HG03558 (cell line): Measurements from ENCODE around the gene DNAH6.

Experiments
- ATAC-seq: cut with Tn5 transposase; IDR thresholded peaks from one replicate; pipeline ENCODE4 v1.9.1; 2021; ENCODE audit warnings: moderate number of reproducible peaks; ENCODE audit not compliant: unreplicated experiment; ENCODE audit errors: extremely low read depth

DNAH6 gene

GRCh38 chr2:84686783-84687476, 170.6 kb downstream of the DNAH6 start:
- no peak for ATAC-seq

- no peak for ATAC-seq
Observed at GRCh38 chr2:84687498-84688149, 171.3 kb downstream of the DNAH6 start.

GRCh38 chr2:84690225-84690624, 173.9 kb downstream of the DNAH6 start:
- ATAC-seq, result no peak

DNA sequence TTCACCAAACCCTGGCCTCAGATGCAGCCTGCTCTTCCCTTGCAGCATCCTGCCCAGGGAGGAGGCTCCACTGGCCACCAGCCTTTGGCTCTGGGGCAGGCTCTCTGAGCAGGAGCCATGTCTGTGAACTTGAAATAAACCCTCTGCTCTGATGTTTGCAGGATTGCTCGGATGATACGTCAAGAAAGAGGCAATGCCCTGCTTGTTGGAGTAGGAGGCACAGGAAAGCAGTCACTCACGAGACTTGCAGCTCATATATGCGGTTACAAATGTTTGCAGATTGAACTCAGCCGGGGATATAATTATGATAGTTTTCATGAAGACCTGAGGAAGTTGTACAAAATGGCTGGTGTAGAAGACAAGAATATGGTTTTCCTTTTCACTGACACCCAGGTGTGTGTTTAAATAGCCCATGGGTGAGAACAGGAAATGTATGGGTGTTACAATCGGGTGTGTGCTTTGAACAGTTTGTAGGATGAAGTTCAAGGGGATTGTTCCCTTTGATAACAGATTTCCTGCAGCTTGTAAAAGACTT, 177.9 kb downstream of the DNAH6 start:
- no peak for ATAC-seq

DNA sequence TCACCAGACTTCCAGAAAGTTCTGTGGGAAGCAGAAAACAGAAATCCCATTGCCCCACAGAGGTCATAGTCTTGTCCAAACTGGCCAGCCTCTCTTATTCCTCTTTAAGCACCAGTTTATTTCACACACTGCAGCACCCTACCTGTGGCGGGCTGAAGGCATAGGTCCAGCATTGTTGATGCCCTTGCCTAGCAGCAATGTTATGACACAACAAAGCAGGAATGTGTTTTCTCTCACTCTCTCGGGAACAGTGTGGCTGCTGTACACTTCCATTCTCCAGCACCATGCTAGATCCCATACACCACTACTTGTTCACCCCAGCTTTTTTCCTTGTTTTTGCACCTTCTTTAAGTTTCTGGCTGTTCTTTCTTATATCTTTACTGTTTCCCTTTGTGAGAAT, 181.6 kb downstream of the DNAH6 start:
- ATAC-seq, result no peak

DNA sequence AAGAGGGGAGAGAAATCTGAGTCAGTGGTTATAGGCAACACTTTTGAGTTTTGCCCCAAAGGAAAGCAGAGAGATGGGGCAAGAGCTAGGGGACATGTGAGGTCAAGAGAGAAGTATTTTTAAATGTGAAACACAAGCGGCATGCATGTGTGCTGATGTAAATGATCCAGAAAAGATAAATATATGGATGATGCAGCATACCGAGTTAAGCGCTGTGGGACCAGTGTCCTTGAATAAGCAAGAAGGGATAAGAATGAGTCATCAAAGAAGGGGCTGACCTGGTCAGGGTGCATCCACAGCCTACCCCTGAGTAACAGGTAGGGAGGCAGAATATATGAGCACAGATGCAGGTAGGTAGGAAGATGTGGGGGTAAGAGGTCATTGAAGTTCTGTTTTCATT, 183.7 kb downstream of the DNAH6 start:
- ATAC-seq, result no peak

DNA sequence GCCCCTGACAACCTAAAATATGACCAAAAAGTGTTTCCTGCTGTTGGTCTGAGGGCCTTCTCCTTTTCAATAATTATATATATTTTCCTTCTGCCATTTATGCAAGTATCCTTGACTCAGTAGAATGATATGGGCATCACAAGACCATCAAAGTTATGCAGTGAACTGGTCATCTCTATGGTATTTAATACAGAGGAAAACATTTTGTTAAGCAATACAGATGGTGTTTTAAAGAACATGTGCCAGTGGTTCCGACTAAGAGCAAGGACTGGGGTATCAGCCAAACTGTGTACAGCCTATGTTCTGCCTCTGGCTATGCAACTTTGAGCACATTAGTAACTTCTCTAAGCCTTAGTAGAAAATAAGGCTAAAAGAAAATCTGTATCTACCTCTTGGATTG, 185.6 kb downstream of the DNAH6 start:
- ATAC-seq, result no peak

DNA sequence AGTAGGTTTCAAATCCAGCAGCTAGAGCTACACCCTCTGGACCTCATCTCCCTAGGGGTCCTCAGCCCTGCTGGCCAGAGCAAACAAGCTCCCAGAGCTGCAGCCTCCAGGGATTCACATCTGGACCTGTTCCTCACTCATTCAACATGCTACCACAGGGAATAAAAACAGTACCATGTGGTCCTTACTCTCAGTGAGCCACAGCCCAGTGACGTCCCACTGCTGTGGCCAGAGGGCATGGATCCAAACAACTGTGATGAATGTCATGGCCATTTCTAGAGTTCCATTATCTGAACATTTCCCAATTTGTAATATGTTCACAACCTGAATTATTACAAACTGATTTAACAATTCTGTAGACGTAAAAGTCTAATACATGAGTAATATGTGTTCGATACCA, 186.6 kb downstream of the DNAH6 start:
- ATAC-seq, result no peak

- ATAC-seq, result no peak
Observed at GRCh38 chr2:84703831-84704230, 187.5 kb downstream of the DNAH6 start.

GRCh38 chr2:84704505-84705244, 188.4 kb downstream of the DNAH6 start:
- ATAC-seq, result no peak

DNA sequence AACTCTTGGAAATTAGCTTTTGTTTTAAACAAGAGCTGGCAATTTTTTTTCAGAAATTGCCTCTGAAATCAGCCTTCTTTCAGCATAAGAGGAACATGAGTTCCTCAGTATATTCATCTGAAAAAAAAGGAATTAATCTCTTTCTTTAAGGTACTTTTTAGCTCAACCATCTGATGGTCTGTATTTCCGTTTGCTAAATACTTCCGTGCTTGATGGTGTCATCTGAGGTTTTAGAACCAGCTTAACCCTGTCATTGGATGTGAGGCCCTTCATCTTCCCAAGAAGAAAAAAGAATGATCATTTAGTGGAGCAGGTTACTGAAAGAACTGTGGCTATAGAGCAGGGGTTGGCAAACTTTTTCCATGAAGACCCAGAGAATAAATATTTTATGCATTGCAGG, 189.6 kb downstream of the DNAH6 start:
- no peak for ATAC-seq

GRCh38 chr2:84708442-84708841, 192.1 kb downstream of the DNAH6 start:
- no peak for ATAC-seq

- no peak for ATAC-seq
Observed at GRCh38 chr2:84711651-84712050, 195.4 kb downstream of the DNAH6 start.

GRCh38 chr2:84713441-84713840, 197.1 kb downstream of the DNAH6 start:
- no peak for ATAC-seq

DNA sequence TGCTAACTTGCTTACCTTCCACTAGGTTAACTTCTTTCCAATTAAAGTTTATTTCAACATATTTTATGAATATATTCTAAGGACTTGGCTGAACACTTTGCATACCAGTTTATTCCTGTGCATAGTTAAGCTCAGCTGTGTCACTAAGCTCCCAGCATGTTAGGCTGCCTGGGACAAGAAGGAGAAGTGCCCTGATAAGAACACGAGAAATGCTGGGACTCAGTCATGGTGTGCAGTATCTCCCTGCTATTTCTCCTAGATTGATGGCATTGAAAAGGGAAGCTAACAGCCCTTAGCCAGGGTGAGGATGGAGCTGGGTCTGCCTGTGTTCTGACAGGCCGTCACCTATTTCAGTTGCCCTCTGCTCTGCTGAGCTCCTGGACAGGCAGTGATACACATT, 200.3 kb downstream of the DNAH6 start:
- ATAC-seq, result no peak

- ATAC-seq, result no peak
Observed at GRCh38 chr2:84717302-84717701, 201.0 kb downstream of the DNAH6 start.

GRCh38 chr2:84719434-84719833, 203.1 kb downstream of the DNAH6 start:
- ATAC-seq, result no peak

DNA sequence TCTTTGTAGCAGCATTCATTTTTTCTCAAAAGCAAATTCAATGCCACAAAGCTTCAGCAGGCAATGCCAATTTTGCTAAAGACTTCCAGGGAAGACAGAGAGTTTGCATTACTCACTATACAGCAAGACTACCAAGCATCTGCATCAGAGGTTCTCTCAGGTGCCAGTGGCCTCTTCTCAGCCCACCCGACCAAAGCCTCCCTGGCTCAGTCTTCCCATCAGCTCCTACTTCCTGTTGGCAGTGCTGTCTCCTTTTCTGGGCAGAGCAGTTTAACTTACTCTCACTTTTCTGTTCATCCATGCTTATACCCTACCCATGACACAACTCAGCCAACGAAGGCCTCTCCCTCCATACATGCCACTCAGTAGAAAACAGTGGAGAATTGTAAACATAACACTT, 207.5 kb downstream of the DNAH6 start:
- no peak for ATAC-seq

GRCh38 chr2:84725717-84726116, 209.4 kb downstream of the DNAH6 start:
- no peak for ATAC-seq

- ATAC-seq, result no peak
Observed at GRCh38 chr2:84727315-84727714, 211.0 kb downstream of the DNAH6 start.

- no peak for ATAC-seq
Observed at GRCh38 chr2:84729224-84729623, 212.9 kb downstream of the DNAH6 start.
